SK-N-MC (cell line): ENCODE data around the gene BMS1.

Experiments
- EZH2 ChIP-seq: fragments of 200-600 bp; sonication (generic); IDR thresholded peaks from one replicate; pipeline ENCODE4 v1.6.1; 2017; ENCODE audit warnings: antibody characterized with exemption
- FOXP2 ChIP-seq: optimal IDR thresholded peaks from 2 replicates; pipeline ENCODE3; 2011; ENCODE audit warnings: mild to moderate bottlenecking, moderate library complexity; ENCODE audit not compliant: insufficient read depth; ENCODE audit errors: extremely low read length, control extremely low read depth
- POLR2AphosphoS5 ChIP-seq: IDR thresholded peaks from 2 replicates; pipeline ENCODE4 v1.6.1; 2012; ENCODE audit warnings: mild to moderate bottlenecking, low read depth, low read length, borderline replicate concordance

- TF ChIP-seq POLR2AphosphoS5 (no peak), EZH2 (no peak), FOXP2 (no peak)
Measured at GRCh38 chr10:42872865-42873435, 90.4 kb downstream of the BMS1 start.
